Neural progenitor cell (in vitro differentiated cells): ENCODE data around the gene AHRR.

Experiments used
- EZH2 ChIP-seq: fragments of 200-600 bp; sonication (generic); IDR thresholded peaks from 2 replicates; pipeline ENCODE4 v1.6.1; 2017; ENCODE audit warnings: antibody characterized with exemption, mild to moderate bottlenecking, moderate library complexity
- TF ChIP-seq, protein P1 (sequence below): fragments of 200-600 bp; sonication (generic); IDR thresholded peaks from 2 replicates; pipeline ENCODE4 v1.5.1; 2017; ENCODE audit warnings: antibody characterized with exemption, mild to moderate bottlenecking

GRCh38 chr5:367358-368130, 46.0 kb downstream of the AHRR start:
- TF ChIP-seq EZH2: no peak
- TF ChIP-seq, protein P1, sequence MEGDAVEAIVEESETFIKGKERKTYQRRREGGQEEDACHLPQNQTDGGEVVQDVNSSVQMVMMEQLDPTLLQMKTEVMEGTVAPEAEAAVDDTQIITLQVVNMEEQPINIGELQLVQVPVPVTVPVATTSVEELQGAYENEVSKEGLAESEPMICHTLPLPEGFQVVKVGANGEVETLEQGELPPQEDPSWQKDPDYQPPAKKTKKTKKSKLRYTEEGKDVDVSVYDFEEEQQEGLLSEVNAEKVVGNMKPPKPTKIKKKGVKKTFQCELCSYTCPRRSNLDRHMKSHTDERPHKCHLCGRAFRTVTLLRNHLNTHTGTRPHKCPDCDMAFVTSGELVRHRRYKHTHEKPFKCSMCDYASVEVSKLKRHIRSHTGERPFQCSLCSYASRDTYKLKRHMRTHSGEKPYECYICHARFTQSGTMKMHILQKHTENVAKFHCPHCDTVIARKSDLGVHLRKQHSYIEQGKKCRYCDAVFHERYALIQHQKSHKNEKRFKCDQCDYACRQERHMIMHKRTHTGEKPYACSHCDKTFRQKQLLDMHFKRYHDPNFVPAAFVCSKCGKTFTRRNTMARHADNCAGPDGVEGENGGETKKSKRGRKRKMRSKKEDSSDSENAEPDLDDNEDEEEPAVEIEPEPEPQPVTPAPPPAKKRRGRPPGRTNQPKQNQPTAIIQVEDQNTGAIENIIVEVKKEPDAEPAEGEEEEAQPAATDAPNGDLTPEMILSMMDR: no peak
